ENCODE data around the gene MORN5.
A peak's percentile ranks its signal among the peaks of the same experiment; 100 is the strongest.

Gene MORN5

DNA sequence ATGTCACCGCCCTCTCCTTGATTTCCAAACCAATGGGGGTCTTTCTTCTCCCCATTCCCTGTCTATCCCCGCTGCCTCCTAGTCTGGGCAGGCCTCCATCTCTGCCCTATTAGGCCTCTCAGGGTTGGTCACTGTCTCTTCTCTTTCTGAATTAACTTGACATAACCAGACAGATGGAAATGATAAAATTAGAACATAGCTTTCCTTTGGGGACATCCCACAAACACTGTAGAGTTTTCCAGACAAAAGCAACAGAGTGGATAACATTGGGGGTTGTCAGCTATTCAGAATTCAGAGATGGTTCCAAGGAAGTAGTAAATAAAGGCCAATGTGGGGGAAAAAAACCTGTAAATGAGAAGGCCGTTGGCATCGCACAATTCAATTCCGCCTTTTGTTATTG, 44.3 kb downstream of the MORN5 start:
- DNase-seq = no peak
- intact Hi-C loops (cut with DNase I) = no loop called here

DNA sequence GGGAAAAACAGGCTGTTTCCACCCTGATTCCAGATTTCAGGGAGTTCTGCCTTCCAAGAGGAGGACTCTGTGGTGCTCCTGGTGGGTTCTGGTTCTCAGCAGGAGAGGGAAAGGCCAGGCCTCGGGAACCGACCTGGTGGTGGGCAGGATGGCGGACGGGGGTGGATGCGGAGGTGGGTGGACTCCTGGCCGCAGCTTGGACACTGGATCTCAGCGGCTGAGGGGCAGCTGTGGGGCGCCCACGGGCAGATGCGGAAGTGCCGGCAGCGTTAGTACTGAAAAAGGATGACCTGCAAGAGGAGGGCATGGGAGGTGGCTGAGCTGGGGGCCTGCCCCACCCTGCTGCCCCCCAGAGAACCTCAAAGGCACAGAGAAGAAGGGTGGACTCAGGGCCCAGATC, 44.8 kb downstream of the MORN5 start:
- intact Hi-C loops (cut with DNase I) = no loop called here
- DNase-seq = no peak

DNA sequence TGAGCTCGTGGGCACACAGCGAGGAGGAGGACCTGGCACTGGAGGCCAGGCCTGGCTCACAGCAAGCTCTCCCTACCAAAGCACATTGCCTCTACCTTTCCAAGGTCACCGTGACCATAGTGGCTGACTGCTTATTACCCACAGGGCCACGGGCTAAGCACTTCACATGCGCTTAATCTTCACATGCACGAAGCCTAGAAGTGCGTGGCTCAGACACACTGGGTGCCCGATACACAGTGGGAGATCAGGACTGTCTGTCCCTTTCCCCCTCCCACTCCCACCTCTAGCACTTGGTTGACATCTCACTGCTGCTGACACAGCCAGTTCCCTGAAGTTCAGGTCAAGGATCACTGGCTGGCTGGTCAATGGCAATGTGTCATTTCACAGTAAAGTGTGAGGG, 45.5 kb downstream of the MORN5 start:
- intact Hi-C loops (cut with DNase I) = no loop called here

DNA sequence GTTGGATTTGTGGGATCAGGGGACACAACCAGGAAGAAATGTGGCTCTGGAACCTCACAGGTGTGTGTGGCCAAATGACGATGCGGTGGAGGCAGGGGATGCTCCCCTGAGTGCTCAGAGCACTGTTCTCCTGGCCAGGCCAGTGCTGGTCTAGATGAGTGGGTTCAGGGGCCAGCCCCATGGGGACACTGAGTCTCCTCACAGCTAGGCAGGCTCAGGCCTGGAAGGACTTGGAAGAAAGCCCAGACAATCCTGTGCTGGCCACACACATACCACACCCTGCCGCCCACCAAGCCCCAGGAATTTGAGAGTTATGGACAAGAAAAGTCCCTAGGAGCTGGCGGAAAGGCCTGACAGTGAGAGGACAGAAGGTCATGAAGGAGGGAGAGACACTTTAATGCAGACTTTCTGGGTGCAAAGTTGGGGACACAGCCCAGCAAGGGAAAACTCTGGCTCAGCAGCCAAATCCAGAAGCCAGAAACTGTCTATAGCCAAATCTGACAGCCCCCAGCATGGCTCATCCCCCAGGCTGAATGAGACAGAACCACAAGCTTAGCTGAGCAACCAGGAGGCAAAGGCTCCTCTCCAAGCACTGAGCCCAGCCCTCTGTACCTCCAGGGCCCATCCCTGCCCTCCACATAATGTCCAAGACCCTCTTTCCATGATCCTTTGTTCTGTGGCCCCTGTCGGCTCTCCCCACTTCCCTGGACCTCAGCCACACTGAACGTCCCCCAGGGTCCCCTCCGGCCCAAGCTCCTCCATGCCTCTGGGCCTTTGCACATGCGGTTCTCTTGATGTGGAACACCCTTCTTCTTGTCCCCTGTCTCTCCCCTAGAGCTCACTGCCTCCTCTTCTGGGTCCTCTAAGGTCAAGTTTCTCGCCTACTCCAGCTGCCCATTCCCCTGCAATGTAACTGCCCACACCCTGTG, 46.7 kb downstream of the MORN5 start:
- DNase-seq = no peak
- intact Hi-C loops (cut with DNase I) = no loop called here

More for the DNA sequence above, 45.5 kb downstream of the MORN5 start:
- no peak for DNase-seq

GRCh38 chr9:122207096-122207495, 47.4 kb downstream of the MORN5 start:
- no peak for DNase-seq
- intact Hi-C loops (cut with DNase I) = no loop called here

DNA sequence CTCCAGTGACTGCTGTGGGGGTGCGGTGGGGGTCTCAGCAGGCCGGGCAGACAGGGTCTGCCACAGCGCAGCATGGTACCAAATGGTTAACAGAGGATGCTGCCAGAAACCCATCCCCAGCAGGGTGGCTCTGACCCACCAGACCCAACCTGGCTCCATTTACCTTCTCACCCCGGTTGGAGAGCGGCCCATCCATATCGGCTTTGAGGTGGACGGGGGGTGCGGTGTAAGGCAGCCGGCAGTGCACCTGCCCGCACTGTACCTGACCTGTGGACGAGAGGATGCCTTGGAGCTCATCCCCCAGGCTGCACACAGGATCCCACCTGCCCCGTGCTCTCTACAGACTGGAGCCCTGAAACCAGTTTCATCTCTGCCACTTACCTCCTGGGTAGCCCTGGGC, 49.7 kb downstream of the MORN5 start:
- intact Hi-C loops (cut with DNase I) = no loop called here
- DNase-seq = no peak

DNA sequence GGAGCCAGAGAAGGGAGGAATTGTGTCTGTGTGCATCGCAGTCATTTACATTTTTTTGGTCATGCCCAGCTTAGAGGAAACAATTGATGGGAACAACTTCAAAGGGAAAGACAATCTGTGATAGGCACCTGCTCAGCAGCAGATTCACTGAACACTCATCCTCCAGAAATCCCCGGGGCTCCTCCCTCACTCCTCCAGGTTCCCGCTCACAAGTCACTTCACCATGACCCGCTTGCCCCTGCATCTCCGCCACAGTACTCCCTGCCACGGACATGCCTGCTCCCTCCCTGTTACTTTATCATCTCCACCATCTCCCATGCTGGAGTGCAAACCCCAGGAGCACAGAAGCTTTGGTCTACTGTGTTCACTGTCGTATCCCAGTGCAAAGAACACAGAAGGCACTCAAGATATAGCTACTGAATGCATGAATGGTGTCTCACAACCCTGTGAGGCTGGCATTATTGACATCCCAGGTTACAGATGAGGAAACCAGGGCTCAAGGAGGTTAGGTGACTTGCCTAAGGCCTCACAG, 52.8 kb downstream of the MORN5 start:
- DNase-seq = peak in 1 of 42 donors; percentile 5
- intact Hi-C loops (cut with DNase I) = no loop called here

DNA sequence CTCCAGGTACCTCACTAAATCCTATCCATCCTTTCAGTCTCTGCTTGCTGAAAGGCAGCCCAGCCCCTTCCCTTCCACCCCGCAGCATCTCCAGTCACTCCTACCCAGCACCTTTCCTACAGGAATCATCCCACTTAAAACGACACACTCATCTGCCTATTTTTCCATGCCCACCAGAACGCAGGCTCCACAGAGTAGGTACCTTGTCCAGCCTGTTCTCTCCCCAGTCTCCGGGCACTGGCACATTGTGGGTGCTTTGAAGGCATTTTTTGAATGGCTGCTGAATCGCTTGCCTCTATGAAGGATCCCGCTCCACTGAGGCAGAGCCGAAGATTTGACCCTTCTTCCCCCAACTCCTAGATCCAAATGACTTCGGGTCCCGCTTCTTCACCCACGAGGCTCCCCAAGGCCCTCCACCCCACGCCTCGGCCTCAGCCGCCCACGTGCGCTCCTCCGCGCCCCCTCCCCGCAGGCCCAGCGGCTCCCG, 53.4 kb downstream of the MORN5 start:
- intact Hi-C loops (cut with DNase I) = no loop called here
- DNase-seq = no peak

- intact Hi-C loops (cut with DNase I) = no loop called here
- DNase-seq = peak in 1 of 42 donors; percentile 24
These were observed 54.1 kb downstream of the MORN5 start for GRCh38 chr9:122213589-122214413.

GRCh38 chr9:122214507-122214906, 54.8 kb downstream of the MORN5 start:
- peak in 1 of 42 donors; percentile 10 for DNase-seq
- intact Hi-C loops (cut with DNase I) = no loop called here

GRCh38 chr9:122215663-122216062, 56.0 kb downstream of the MORN5 start:
- intact Hi-C loops (cut with DNase I) = no loop called here
- DNase-seq = no peak

DNA sequence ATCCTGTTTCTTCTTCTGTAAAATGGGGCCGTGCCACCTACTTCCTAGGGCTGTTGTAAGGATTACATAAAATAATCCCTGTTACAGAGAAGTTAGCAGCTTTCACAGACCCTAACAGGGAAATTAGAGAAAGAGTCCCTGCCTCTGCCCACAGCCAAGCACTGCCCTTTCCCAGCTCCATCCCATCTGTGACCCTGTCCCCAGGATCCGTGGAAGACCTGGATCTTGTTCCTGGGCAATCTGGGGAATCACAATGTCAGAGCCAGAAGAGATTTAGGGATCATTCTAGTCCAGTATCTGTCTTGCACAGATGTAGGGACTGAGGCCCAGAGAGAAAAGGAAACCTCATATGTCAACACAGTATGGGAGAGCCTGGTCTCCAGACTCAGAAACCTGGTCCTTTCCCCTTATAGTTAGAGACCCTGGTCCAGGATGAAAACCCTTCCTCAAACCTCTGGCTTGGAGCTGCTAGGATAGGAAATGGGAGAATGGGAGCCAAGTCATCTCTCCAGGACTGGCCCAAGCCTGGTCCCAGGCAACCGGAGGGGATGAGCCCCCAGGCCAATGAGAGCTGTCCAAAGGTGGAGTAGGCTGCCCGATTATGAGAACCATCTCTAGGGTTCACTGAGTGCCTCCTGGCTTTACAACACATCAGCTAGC, 56.6 kb downstream of the MORN5 start:
- intact Hi-C loops (cut with DNase I) = no loop called here
- DNase-seq = peak in 1 of 42 donors; percentile 7

- intact Hi-C loops (cut with DNase I) = no loop called here
- DNase-seq = peak in 1 of 42 donors; percentile 35
These were observed 57.2 kb downstream of the MORN5 start for GRCh38 chr9:122216798-122217418.

DNA sequence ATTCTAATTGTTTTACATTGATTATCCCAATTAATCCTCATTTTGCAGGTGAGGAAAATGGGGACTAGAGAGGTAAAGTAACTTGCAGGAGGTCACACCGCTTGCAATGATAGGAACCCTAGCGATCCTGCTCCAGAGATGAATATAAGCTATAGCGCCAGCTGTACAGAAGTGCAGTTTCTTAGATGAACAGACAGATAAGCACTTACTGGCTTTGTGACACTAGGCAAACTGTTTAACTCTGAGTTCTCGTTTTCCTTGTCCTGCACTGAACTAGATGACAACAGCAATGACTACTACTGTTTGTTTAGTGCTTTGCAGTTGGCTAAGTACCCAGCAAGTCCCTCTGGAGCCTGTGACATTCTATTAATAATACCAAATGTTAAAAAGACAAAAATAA, 57.9 kb downstream of the MORN5 start:
- intact Hi-C loops (cut with DNase I) = no loop called here
- DNase-seq = no peak

GRCh38 chr9:122218071-122218934, 58.6 kb downstream of the MORN5 start:
- DNase-seq = no peak
- intact Hi-C loops (cut with DNase I) = no loop called here

GRCh38 chr9:122218935-122219855, 59.5 kb downstream of the MORN5 start:
- DNase-seq = no peak
- intact Hi-C loops (cut with DNase I) = no loop called here
